HG03196 (cell line): Measurements from ENCODE around the gene NPR1.
A peak's percentile ranks its signal among the peaks of the same experiment; 100 is the strongest.
"Not testable (repeated sequence)": the region's sequence is repeated elsewhere in the genome, so short reads cannot be mapped to it uniquely, and the experiment has no call there.

Experiments used
- ATAC-seq: cut with Tn5 transposase; IDR thresholded peaks from one replicate; pipeline ENCODE4 v1.9.1; 2021; ENCODE audit not compliant: unreplicated experiment

NPR1 gene

GRCh38 chr1:153649137-153649862 is 29.2 kb upstream of the NPR1 start:
- ATAC-seq = no peak

GRCh38 chr1:153649863-153650235 is 28.6 kb upstream of the NPR1 start:
- no peak for ATAC-seq

GRCh38 chr1:153651771-153652170 is 26.7 kb upstream of the NPR1 start:
- no peak for ATAC-seq

- ATAC-seq = no peak
Measured at GRCh38 chr1:153652805-153653500, 25.5 kb upstream of the NPR1 start.

GRCh38 chr1:153655333-153655732 is 23.2 kb upstream of the NPR1 start:
- no peak for ATAC-seq

- peak; percentile 83 for ATAC-seq
Measured at GRCh38 chr1:153658400-153659174, 19.9 kb upstream of the NPR1 start, which contains the start of gene SNAPIN. SNAPIN (plus strand) TSS chr1:153658703; CDS start chr1:153658744, 41 bp downstream.

- no peak for ATAC-seq
Measured at GRCh38 chr1:153659175-153659534, 19.3 kb upstream of the NPR1 start.

- ATAC-seq = no peak
Measured at GRCh38 chr1:153659656-153660055, 18.8 kb upstream of the NPR1 start.

- ATAC-seq = no peak
Measured at GRCh38 chr1:153661111-153661708, 17.3 kb upstream of the NPR1 start.

GRCh38 chr1:153662269-153662668 is 16.2 kb upstream of the NPR1 start:
- no peak for ATAC-seq

GRCh38 chr1:153663211-153663610 is 15.3 kb upstream of the NPR1 start:
- ATAC-seq = no peak

GRCh38 chr1:153667439-153667838 is 11.0 kb upstream of the NPR1 start:
- no peak for ATAC-seq

GRCh38 chr1:153668672-153669071 is 9.8 kb upstream of the NPR1 start:
- not testable (repeated sequence) for ATAC-seq

- ATAC-seq = no peak
Measured at GRCh38 chr1:153669606-153670005, 8.9 kb upstream of the NPR1 start.

- ATAC-seq = no peak
Measured at GRCh38 chr1:153670257-153670858, 8.1 kb upstream of the NPR1 start.

GRCh38 chr1:153670859-153671627 is 7.4 kb upstream of the NPR1 start, which contains the start of gene ILF2:
ILF2 (minus strand) TSS chr1:153670993; CDS start chr1:153670922, 71 bp downstream.
- peak; percentile 91 for ATAC-seq

GRCh38 chr1:153671628-153672353 is 6.7 kb upstream of the NPR1 start:
- peak; percentile 23 for ATAC-seq

GRCh38 chr1:153673511-153673910 is 5.0 kb upstream of the NPR1 start:
- ATAC-seq = no peak

GRCh38 chr1:153677718-153678518 is 570 bp upstream of the NPR1 start:
- ATAC-seq = no peak
